Mononuclear cell (primary cell): ENCODE measurements around the gene KDM4B. TPM values are rescaled to one million over a fixed set of nuclear protein-coding genes. Genes with fewer than 3 reads are reported as not detected.
"Not testable (repeated sequence)": the region's sequence is repeated elsewhere in the genome, so short reads cannot be mapped to it uniquely, and the experiment has no call there.

Source experiments
- H3K27me3 ChIP-seq: 2 replicates; pipeline ENCODE4 v1.6.0; 2011; ENCODE audit warnings: low read length, control low read depth; ENCODE audit not compliant: insufficient read depth
- H3K4me1 ChIP-seq: 2 replicates; pipeline ENCODE4 v1.5.1; 2011; ENCODE audit warnings: mild to moderate bottlenecking, low read length, control low read depth; ENCODE audit not compliant: insufficient read depth
- H3K4me3 ChIP-seq: 2 replicates; pipeline ENCODE4 v1.5.1; 2011; ENCODE audit warnings: mild to moderate bottlenecking, low read length, moderate library complexity
- H3K9me3 ChIP-seq: 2 replicates; pipeline ENCODE4 v1.5.1; 2011; ENCODE audit warnings: low read depth, mild to moderate bottlenecking, control low read depth, low read length
- total RNA-seq: library from RNA; depleted of rRNA; stranded (reverse); fragments of >200 nt; gene quantifications from one replicate; pipeline ENCODE4 v1.2.3, GENCODE V29; 2012

The KDM4B gene
- total RNA-seq, 1 donor = 17.9 TPM

GRCh38 chr19:4954320-4955149 lies 14.4 kb upstream of the KDM4B start:
- H3K4me3 ChIP-seq, H3K27me3 ChIP-seq, H3K4me1 ChIP-seq, H3K9me3 ChIP-seq: not testable (repeated sequence)

GRCh38 chr19:4955274-4955673 lies 13.6 kb upstream of the KDM4B start:
- H3K27me3 ChIP-seq = no peaks in the 10 kb centered on the region

GRCh38 chr19:4957981-4958380 lies 10.9 kb upstream of the KDM4B start:
- H3K27me3 ChIP-seq = no peaks in the 10 kb centered on the region
- no peak overlapping the region for H3K4me3 ChIP-seq
- no peaks in the 10 kb centered on the region for H3K4me1 ChIP-seq
- H3K9me3 ChIP-seq = no peaks in the 10 kb centered on the region

More at GRCh38 chr19:4955274-4955673, 13.6 kb upstream of the KDM4B start:
- H3K4me1 ChIP-seq = no peaks in the 10 kb centered on the region
- no peak overlapping the region for H3K4me3 ChIP-seq
- no peaks in the 10 kb centered on the region for H3K9me3 ChIP-seq

GRCh38 chr19:4962085-4962619 lies 6.8 kb upstream of the KDM4B start:
- H3K4me1 ChIP-seq = no peaks in the 10 kb centered on the region
- H3K27me3 ChIP-seq = no peaks in the 10 kb centered on the region
- no peaks in the 10 kb centered on the region for H3K9me3 ChIP-seq
- H3K4me3 ChIP-seq = no peak overlapping the region

GRCh38 chr19:4965061-4965460 lies 3.9 kb upstream of the KDM4B start:
- Histone ChIP-seq H3K4me3 (no peak overlapping the region), H3K4me1 (peaks cover 13% of the 10 kb centered on the region), H3K27me3 (no peaks in the 10 kb centered on the region), H3K9me3 (no peaks in the 10 kb centered on the region)

- no peak overlapping the region for H3K4me3 ChIP-seq
- H3K4me1 ChIP-seq = peaks cover 29% of the 10 kb centered on the region
- H3K27me3 ChIP-seq = no peaks in the 10 kb centered on the region
- H3K9me3 ChIP-seq = no peaks in the 10 kb centered on the region
Measured at GRCh38 chr19:4966591-4966990, 2.3 kb upstream of the KDM4B start.

- peaks cover 40% of the 10 kb centered on the region for H3K4me1 ChIP-seq
- H3K4me3 ChIP-seq = no peak overlapping the region
- H3K27me3 ChIP-seq = no peaks in the 10 kb centered on the region
- H3K9me3 ChIP-seq = no peaks in the 10 kb centered on the region
Measured at GRCh38 chr19:4967738-4968461, 1.0 kb upstream of the KDM4B start.

GRCh38 chr19:4969292-4969771 lies 419 bp downstream of the KDM4B start:
- Histone ChIP-seq H3K4me3 (peak overlapping the region; percentile 46), H3K4me1 (peaks cover 48% of the 10 kb centered on the region), H3K27me3 (no peaks in the 10 kb centered on the region), H3K9me3 (no peaks in the 10 kb centered on the region)

GRCh38 chr19:4969772-4970531 lies 1.0 kb downstream of the KDM4B start:
- Histone ChIP-seq H3K4me3 (peak overlapping the region; percentile 46), H3K4me1 (peaks cover 54% of the 10 kb centered on the region), H3K27me3 (no peaks in the 10 kb centered on the region), H3K9me3 (no peaks in the 10 kb centered on the region)

GRCh38 chr19:4970558-4971423 lies 1.9 kb downstream of the KDM4B start:
- Histone ChIP-seq H3K4me3 (peak overlapping the region; percentile 46), H3K27me3 (no peaks in the 10 kb centered on the region), H3K9me3 (no peaks in the 10 kb centered on the region), H3K4me1 (peaks cover 62% of the 10 kb centered on the region)

GRCh38 chr19:4971424-4971793 lies 2.5 kb downstream of the KDM4B start:
- H3K9me3 ChIP-seq = no peaks in the 10 kb centered on the region
- H3K27me3 ChIP-seq = no peaks in the 10 kb centered on the region
- H3K4me3 ChIP-seq = no peak overlapping the region
- H3K4me1 ChIP-seq = peaks cover 68% of the 10 kb centered on the region

- no peak overlapping the region for H3K4me3 ChIP-seq
- no peaks in the 10 kb centered on the region for H3K9me3 ChIP-seq
- no peaks in the 10 kb centered on the region for H3K27me3 ChIP-seq
- peaks cover 74% of the 10 kb centered on the region for H3K4me1 ChIP-seq
Measured at GRCh38 chr19:4971816-4972495, 3.0 kb downstream of the KDM4B start.

GRCh38 chr19:4972509-4973230 lies 3.8 kb downstream of the KDM4B start:
- Histone ChIP-seq H3K9me3 (no peaks in the 10 kb centered on the region), H3K4me1 (peaks cover 81% of the 10 kb centered on the region), H3K27me3 (no peaks in the 10 kb centered on the region), H3K4me3 (no peak overlapping the region)
